Mucosa of descending colon (tissue), 3 donors: ENCODE results near the gene NCKAP5L. TPM values are rescaled to one million over a fixed set of nuclear protein-coding genes. Genes with fewer than 3 reads are reported as not detected.
A peak's percentile ranks its signal among the peaks of the same experiment; 100 is the strongest.

Experiments
- ATAC-seq: fragments of 200-7000 bp; cut with Tn5 transposase; one replicate; pipeline ENCODE4 v1.9.1; 2020; ENCODE audit warnings: mild to moderate bottlenecking, moderate library complexity
- DNase-seq, 3 donors: peaks; one replicate each; pipeline ENCODE4 v3.0.0-alpha.2; 2020
- H3K36me3 ChIP-seq: fragments of 200-600 bp; one replicate; pipeline ENCODE4 v1.8.0; 2021; ENCODE audit warnings: low read depth, mild to moderate bottlenecking
- H3K4me1 ChIP-seq: fragments of 200-600 bp; one replicate; pipeline ENCODE4 v1.8.0; 2021; ENCODE audit warnings: low read depth, mild to moderate bottlenecking
- H3K4me3 ChIP-seq: fragments of 200-600 bp; one replicate; pipeline ENCODE4 v1.8.0; 2021; ENCODE audit warnings: mild to moderate bottlenecking
- H3K9me3 ChIP-seq: fragments of 200-600 bp; one replicate; pipeline ENCODE4 v1.8.0; 2021; ENCODE audit warnings: mild to moderate bottlenecking
- intact Hi-C, 2 donors: fragments of 100-400 bp; cut with DNase I in 1 of 2; cut with micrococcal nuclease in 1 of 2; formaldehyde crosslinking; loops; one replicate each; pipeline versions ENCODE4 v1.11.0 to v1.11.1; 2022; cut with DNase I, micrococcal nuclease
- total RNA-seq, 3 donors: library from RNA; stranded (reverse); fragmentation: NEBNext Ultra II Directional in 2 of 3; extraction: Animal tissue kit (Norgen Biotek cat#: 25700) in 2 of 3; gene quantifications; one replicate each; pipeline versions ENCODE4 v1.2.1 to v1.2.4, GENCODE V29; 2021 to 2023
- TF ChIP-seq, protein P1 (sequence below): fragments of 200-600 bp; IDR thresholded peaks from one replicate; pipeline ENCODE4 v1.8.0; 2022; ENCODE audit warnings: antibody characterized with exemption, mild to moderate bottlenecking
- donor health status: DM: no; HTN: no; CAD: no; lungs with moderate emphysema.
- donor health status: DM: no; HTN: no; CAD: no.
- donor health status: DM: no; HTN: yes; CAD: no.

Gene NCKAP5L
- total RNA-seq, 3 donors from 2014 or later = 2.5 to 17.7 (median 4.7) TPM

DNA sequence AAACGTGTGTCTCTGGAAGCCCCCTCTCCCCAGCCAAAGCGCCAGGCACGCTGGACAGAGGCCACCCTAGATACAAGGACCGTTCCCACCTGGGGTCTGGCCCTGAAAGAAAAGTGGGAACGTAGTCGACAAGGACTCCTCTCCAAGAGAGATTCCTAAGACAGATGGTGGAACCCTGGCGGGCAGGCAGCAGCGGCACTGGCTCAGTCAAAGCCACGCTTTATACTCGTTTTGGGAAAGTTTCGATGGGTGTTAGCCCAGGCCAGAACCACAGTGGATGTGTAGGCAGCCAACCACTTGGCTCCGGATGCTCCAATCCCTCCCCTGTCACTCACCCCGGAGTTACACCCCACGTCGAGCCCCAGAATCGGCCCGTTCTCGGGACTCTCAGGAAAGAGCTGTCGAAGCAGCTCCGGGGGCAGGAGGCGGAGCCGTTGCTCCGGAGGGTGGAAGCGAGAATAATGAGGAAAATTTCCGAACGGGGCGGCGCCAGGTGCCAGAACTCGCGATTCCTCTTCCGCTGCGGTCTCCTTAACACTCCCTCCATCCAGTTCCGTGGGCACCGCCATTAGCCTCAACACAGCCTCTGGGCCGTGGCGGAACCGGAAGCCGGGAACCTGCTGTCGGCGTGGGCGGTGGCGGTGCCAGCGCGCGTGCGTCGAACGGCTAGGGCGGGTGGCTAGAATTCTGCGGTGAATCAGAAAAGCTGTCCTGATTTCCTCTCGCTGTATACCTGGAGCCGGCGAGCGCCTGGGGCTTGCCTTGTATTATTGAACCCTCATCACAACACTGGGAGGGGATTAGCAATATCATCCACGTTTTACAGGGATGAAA lies 14.5 kb upstream of the NCKAP5L start, which contains the start of gene BCDIN3D:
BCDIN3D (minus strand) TSS at position 588 of the 834 bp plus-strand sequence; CDS start at position 569, 19 bp downstream.
- Histone ChIP-seq H3K36me3 (no peaks in the 10 kb centered on the region), H3K9me3 (no peaks in the 10 kb centered on the region), H3K4me3 (peak within 1 kb of the TSS; percentile 57), H3K4me1 (peaks cover 14% of the 10 kb centered on the region)
- DNase-seq (peak; percentile 95 to 96 (median 96)), ATAC-seq (peak; percentile 98)
- intact Hi-C loops = no loop called here
- TF ChIP-seq, protein P1, sequence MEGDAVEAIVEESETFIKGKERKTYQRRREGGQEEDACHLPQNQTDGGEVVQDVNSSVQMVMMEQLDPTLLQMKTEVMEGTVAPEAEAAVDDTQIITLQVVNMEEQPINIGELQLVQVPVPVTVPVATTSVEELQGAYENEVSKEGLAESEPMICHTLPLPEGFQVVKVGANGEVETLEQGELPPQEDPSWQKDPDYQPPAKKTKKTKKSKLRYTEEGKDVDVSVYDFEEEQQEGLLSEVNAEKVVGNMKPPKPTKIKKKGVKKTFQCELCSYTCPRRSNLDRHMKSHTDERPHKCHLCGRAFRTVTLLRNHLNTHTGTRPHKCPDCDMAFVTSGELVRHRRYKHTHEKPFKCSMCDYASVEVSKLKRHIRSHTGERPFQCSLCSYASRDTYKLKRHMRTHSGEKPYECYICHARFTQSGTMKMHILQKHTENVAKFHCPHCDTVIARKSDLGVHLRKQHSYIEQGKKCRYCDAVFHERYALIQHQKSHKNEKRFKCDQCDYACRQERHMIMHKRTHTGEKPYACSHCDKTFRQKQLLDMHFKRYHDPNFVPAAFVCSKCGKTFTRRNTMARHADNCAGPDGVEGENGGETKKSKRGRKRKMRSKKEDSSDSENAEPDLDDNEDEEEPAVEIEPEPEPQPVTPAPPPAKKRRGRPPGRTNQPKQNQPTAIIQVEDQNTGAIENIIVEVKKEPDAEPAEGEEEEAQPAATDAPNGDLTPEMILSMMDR = no peak

GRCh38 chr12:49838973-49839633 lies 10.9 kb upstream of the NCKAP5L start:
- Histone ChIP-seq H3K4me1 (peaks cover 14% of the 10 kb centered on the region), H3K9me3 (no peaks in the 10 kb centered on the region), H3K36me3 (no peaks in the 10 kb centered on the region), H3K4me3 (no peak overlapping the region)
- intact Hi-C loops = loop anchor here in 1 of 2 donors (10.0 kb wide), 1 partner anchor 54 kb away; no protein-coding TSS in a partner anchor
- TF ChIP-seq, protein P1 = peak; percentile 42
- DNase-seq (peak in 1 of 3 donors; percentile 37), ATAC-seq (no peak)

- ATAC-seq (no peak), DNase-seq (no peak)
- intact Hi-C loops = loop anchor here in 1 of 2 donors (10.0 kb wide), 1 partner anchor 48 kb away; no protein-coding TSS in a partner anchor
- TF ChIP-seq, protein P1 = no peak
- Histone ChIP-seq H3K9me3 (no peaks in the 10 kb centered on the region), H3K4me1 (peaks cover 7% of the 10 kb centered on the region), H3K4me3 (no peak overlapping the region), H3K36me3 (no peaks in the 10 kb centered on the region)
Measured at GRCh38 chr12:49832836-49833421, 4.7 kb upstream of the NCKAP5L start.

- H3K36me3 ChIP-seq = no peaks in the 10 kb centered on the region
- no peak overlapping the region for H3K4me3 ChIP-seq
- ATAC-seq = no peak
- TF ChIP-seq, protein P1 = no peak
- peaks cover 8% of the 10 kb centered on the region for H3K4me1 ChIP-seq
- intact Hi-C loops = loop anchor here in 1 of 2 donors (10.0 kb wide), 1 partner anchor 47 kb away; no protein-coding TSS in a partner anchor
- DNase-seq = no peak
- H3K9me3 ChIP-seq = no peaks in the 10 kb centered on the region
Measured at GRCh38 chr12:49831717-49832116, 3.5 kb upstream of the NCKAP5L start.

- ATAC-seq (peak; percentile 39), DNase-seq (peak; percentile 46 to 74 (median 68))
- Histone ChIP-seq H3K4me3 (peak overlapping the region; percentile 32), H3K9me3 (no peaks in the 10 kb centered on the region), H3K36me3 (no peaks in the 10 kb centered on the region), H3K4me1 (peaks cover 15% of the 10 kb centered on the region)
- intact Hi-C loops = no loop called here
- TF ChIP-seq, protein P1 = no peak
Measured at GRCh38 chr12:49827401-49828099, 663 bp downstream of the NCKAP5L start.
